HepG2 (cell line): Measurements from ENCODE around the gene HSD17B8. TPM values are rescaled to one million over a fixed set of nuclear protein-coding genes. Genes with fewer than 3 reads are reported as not detected.
A peak's percentile ranks its signal among the peaks of the same experiment; 100 is the strongest.

Experiments used
- ATAC-seq: fragments of 200-7000 bp; cut with Tn5 transposase; 3 replicates; pipeline ENCODE4 v1.9.1; 2020; ENCODE audit warnings: mild to moderate bottlenecking, moderate library complexity
- BruUV-seq: library from RNA; stranded (reverse); fragments of 400-500 nt; replicated peaks from 2 replicates; lab custom pipeline; 2021; lab: Mats Ljungman, UMichigan
- CTCF ChIA-PET: fragments of 300-600 bp; formaldehyde crosslinking; extraction: SDS; loops from one replicate; lab custom pipeline; 2021; ENCODE audit warnings: low total read pairs, inconsistent platforms, low intra/inter-chr PET ratio; lab: Yijun Ruan, JAX
- POLR2A ChIA-PET: fragments of 350-600 bp; sonication (Branson Sonifier 250); formaldehyde crosslinking; loops from one replicate; lab custom pipeline; 2020; ENCODE audit warnings: antibody characterized with exemption, inconsistent platforms; lab: Yijun Ruan, JAX
- DNase-seq: peaks from one replicate; pipeline ENCODE4 v3.0.0-alpha.2; 2015; ENCODE audit warnings: low spot score
- FAIRE-seq: peaks from 3 replicates; lab custom pipeline; 2011; peaks lifted over from hg19 to GRCh38; lab: Jason Lieb, UNC
- H2AFZ ChIP-seq: one replicate; pipeline ENCODE4 v1.6.1; 2011; ENCODE audit warnings: low read length, inconsistent platforms
- H3K27ac ChIP-seq: fragments of 300-600 bp; 3 replicates; pipeline ENCODE4 v1.8.0; 2011; ENCODE audit warnings: mixed run types, mild to moderate bottlenecking, mixed read lengths, low read length, inconsistent platforms; ENCODE audit not compliant: insufficient read depth; ENCODE audit errors: extremely low read length
- H3K27me3 ChIP-seq, 2 experiments: fragments of 200-600 bp in 1 of 2; 2 replicates in 1 of 2; 3 replicates in 1 of 2; pipeline versions ENCODE4 v1.6.0 to v1.8.0; 2011; ENCODE audit warnings: low read length in 2 of 2, mild to moderate bottlenecking in 2 of 2, moderate library complexity in 2 of 2, inconsistent platforms in 1 of 2; ENCODE audit not compliant: insufficient read depth in 2 of 2, control insufficient read depth in 1 of 2
- H3K36me3 ChIP-seq, 2 experiments: fragments of 200-600 bp in 1 of 2; replicated peaks in 1 of 2; 2 replicates in 1 of 2; 3 replicates in 1 of 2; pipeline versions ENCODE4 v1.5.1 to v1.8.0; 2011; ENCODE audit warnings: low read length in 2 of 2, inconsistent platforms in 1 of 2; ENCODE audit not compliant: insufficient read depth in 2 of 2, control insufficient read depth in 1 of 2
- H3K4me1 ChIP-seq: 2 replicates; pipeline ENCODE4 v1.5.1; 2012; ENCODE audit warnings: low read length, inconsistent platforms; ENCODE audit not compliant: insufficient read depth
- H3K4me2 ChIP-seq: 2 replicates; pipeline ENCODE4 v1.6.0; 2011; ENCODE audit warnings: low read depth, low read length, inconsistent platforms
- H3K4me3 ChIP-seq, 3 experiments: fragments of 200-600 bp in 1 of 3; sonication (generic), shearing (Covaris generic) in 1 of 3; replicated peaks in 1 of 3; 2 replicates each; pipeline ENCODE4 v1.5.1; 2011 to 2016; ENCODE audit warnings: low read length in 3 of 3, inconsistent platforms in 2 of 3, low read depth in 2 of 3, mild to moderate bottlenecking in 2 of 3, control low read depth in 1 of 3, mixed read lengths in 1 of 3; ENCODE audit not compliant: insufficient read depth in 1 of 3
- H3K79me2 ChIP-seq: one replicate; pipeline ENCODE4 v1.6.1; 2011; ENCODE audit warnings: low read length, inconsistent platforms; ENCODE audit not compliant: insufficient read depth
- H3K9ac ChIP-seq: 2 replicates; pipeline ENCODE4 v1.6.0; 2011; ENCODE audit warnings: mild to moderate bottlenecking, low read depth, low read length, inconsistent platforms; ENCODE audit not compliant: insufficient read depth
- H3K9me3 ChIP-seq: 2 replicates; pipeline ENCODE4 v1.5.1; 2012; ENCODE audit warnings: mild to moderate bottlenecking, low read length
- H4K20me1 ChIP-seq: 2 replicates; pipeline ENCODE4 v1.6.0; 2011; ENCODE audit warnings: inconsistent platforms, mild to moderate bottlenecking, low read length, moderate library complexity; ENCODE audit not compliant: insufficient read depth
- GATAD1 ChIP-seq: IDR thresholded peaks from 2 replicates; pipeline ENCODE4 v1.6.1; 2016; ENCODE audit warnings: missing genetic modification reagents, missing compliant biosample characterization
- NFE2 ChIP-seq: sonication (generic); formaldehyde crosslinking; IDR thresholded peaks from 2 replicates; pipeline ENCODE4 v1.4.0; 2020; ENCODE audit warnings: missing genetic modification reagents
- NR2F6 ChIP-seq, 2 experiments: IDR thresholded peaks; 2 replicates each; pipeline ENCODE4 v1.6.1; 2016; ENCODE audit warnings: antibody characterized with exemption in 1 of 2, mild to moderate bottlenecking in 1 of 2
- SMC3 ChIP-seq: IDR thresholded peaks from 2 replicates; pipeline ENCODE4 v1.6.1; 2011; ENCODE audit warnings: low read length, improper control_type of control experiment
- ZBTB21 ChIP-seq: sonication (generic); formaldehyde crosslinking; IDR thresholded peaks from 2 replicates; pipeline ENCODE4 v1.4.0; 2020; ENCODE audit warnings: missing genetic modification reagents
- ZNF501 ChIP-seq: sonication (generic); formaldehyde crosslinking; IDR thresholded peaks from 2 replicates; pipeline ENCODE4 v1.5.1; 2020; ENCODE audit warnings: mild to moderate bottlenecking, moderate library complexity, missing genetic modification reagents
- WGBS: methylation state at CpG from one replicate; pipeline ENCODE4 v1.1.6; 2017; ENCODE audit warnings: low lambda C conversion rate; 5-methylcytosine and 5-hydroxymethylcytosine counted together
- in situ Hi-C: cut with HindIII; loops from 2 replicates; pipeline ENCODE4 v1.10.0; 2017; ENCODE audit warnings: low pct_unique_long_range_greater_than_20kb; ENCODE audit not compliant: extremely low pct_ligation_motif_present
- intact Hi-C: fragments of 100-400 bp; cut with micrococcal nuclease; formaldehyde crosslinking; loops from one replicate; pipeline ENCODE4 v1.10.0; 2022; ENCODE audit not compliant: unreplicated experiment
- polyA plus RNA-seq, 8 experiments: library from polyadenylated mRNA; depleted of rRNA in 3 of 8; stranded (reverse) in 7 of 8; unstranded in 1 of 8; fragments of >200 nt; fragmentation: Illumina TruSeq in 4 of 8; extraction: Trizol in 4 of 8; gene quantifications; 2 replicates each; pipeline versions ENCODE4 v1.2.1 to v1.2.3, GENCODE V29; 2011 to 2016; ENCODE audit warnings: low read depth in 4 of 8, missing spikeins in 1 of 8, mixed read lengths in 1 of 8; ENCODE audit not compliant: insufficient read depth in 1 of 8
- total RNA-seq, 5 experiments: library from RNA; depleted of rRNA; stranded (reverse); fragments of >200 nt; fragmentation: Illumina TruSeq; extraction: Trizol; gene quantifications; 2 replicates each; pipeline ENCODE4 v1.2.3, GENCODE V29; 2016; ENCODE audit warnings: low read depth in 1 of 5

Gene HSD17B8
- total and polyA plus RNA-seq, 2 of the 13 experiments (the other 11 are each of a cell fraction or from before 2014, with no cell fraction given): 12.6 to 20.1 TPM

DNA sequence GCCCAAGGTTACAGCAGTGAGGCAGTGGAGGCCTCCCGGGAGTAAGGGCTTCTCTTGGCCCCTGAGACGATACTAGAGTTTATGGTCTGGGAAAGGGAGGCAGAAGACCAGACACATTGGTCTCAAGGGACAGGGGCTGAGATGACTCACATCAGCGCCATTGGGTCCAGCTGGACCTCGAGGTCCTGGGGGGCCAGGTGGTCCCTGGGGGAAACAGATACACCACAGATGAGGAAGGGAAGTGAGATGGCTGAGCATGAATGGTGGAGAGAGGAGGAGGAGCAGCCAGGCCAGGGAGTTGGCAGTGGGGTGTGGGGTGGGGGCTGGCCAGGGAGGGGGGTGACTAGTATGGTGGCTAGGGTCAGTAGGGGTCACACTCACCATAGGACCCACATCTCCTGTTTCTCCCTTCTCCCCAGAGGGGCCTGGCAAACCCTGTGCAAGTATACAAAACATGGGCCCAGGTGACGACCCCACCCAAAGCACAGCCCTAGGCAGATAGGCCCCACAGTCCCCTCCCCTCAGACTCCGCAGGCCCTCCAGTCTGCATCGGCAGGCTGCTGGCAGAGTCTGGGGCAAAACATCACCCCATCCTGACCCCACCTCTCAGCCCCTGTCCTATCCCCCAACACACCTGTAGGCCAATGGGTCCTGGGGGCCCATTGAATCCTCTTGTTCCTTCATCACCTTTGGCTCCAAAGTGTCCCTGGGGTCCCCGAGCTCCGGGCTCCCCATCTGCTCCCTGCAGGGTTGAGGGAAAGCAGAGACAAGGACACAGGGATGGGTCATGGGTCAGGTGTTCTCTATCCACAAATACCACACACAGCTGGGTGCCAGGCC, 34.1 kb upstream of the HSD17B8 start (continued):
- TF ChIP-seq ZNF501 (CRISPR knock-in tag) (no peak), GATAD1 (CRISPR knock-in tag) (no peak), ZBTB21 (no peak), NFE2 (CRISPR knock-in tag) (no peak)

DNA sequence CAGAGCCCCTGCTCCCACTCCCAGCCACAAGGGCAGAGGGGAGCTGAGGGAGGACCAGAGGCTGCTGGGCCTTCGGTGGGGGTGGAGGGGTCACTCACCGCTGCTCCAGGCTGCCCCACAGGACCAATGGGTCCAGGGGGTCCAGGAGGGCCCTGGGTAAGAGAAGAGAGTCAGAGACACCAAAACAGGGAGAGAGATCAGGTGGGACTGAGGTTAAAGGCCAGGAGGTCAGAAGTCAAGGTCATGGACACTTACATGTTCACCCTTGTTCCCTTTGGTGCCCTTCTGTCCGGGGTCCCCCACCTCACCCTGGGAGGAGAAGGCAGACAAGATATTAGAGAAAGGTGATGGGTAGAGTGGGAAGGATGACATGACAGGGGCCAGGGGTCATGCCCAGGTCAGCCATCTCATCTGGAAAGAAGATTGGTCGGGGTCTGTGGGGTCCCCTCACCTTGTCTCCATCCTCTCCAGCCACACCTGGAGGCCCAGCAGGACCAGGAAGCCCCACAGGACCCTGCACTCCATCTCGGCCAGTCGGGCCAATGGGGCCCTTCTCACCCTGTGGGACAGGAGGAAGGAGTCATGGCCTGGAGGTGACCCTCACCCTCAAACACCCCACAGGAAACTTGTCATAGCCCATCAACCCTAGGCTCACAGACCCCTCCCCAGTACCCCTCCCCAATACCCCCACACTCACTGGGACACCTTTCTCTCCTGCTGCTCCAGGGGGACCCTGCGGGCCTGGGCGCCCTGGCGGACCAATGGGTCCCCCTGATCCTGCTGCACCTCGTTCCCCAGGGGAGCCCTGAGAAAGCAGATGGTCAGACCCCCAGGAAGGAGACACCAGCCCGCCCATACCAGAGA, 33.2 kb upstream of the HSD17B8 start:
- Histone ChIP-seq H3K79me2 (no peaks in the 10 kb centered on the region), H4K20me1 (no peaks in the 10 kb centered on the region), H3K36me3 (no peaks in the 10 kb centered on the region), H3K4me2 (no peak overlapping the region), H3K27ac (no peak overlapping the region), H3K9me3 (no peaks in the 10 kb centered on the region), H2AFZ (no peak overlapping the region), H3K4me1 (peaks cover 26% of the 10 kb centered on the region), H3K9ac (no peak overlapping the region), H3K4me3 (no peak overlapping the region), H3K27me3 (peaks cover 2 to 32% of the 10 kb centered on the region in 2 experiments; a peak in 3 of 5 replicates)
- ChIA-PET POLR2A (interaction anchor here (1.4 kb wide), 1 partner anchor 199 kb away, joined by 4 read pairs; no protein-coding TSS in a partner anchor), CTCF (interaction anchor here (2.8 kb wide), 1 partner anchor 47 kb away, joined by 14 read pairs; no protein-coding TSS in a partner anchor)
- no peak for ATAC-seq
- no peak for FAIRE-seq
- in situ Hi-C loops (no loop called here), intact Hi-C loops (no loop called here)
- 57% methylated on average over 8 of the region's 11 CpGs for WGBS
- DNase-seq: no peak
- TF ChIP-seq SMC3 (no peak), NR2F6 (IDR thresholded peaks at IDR 0.05) (peak; percentile 50; the same call in 1 of the 2 replicates), NR2F6 (CRISPR knock-in tag; IDR thresholded peaks at IDR 0.05) (0 out of 2 replicates have a peak, but pooled peaks have one; percentile 23)
- no TSS peak for BruUV-seq
